Cerebellar nuclear complex (tissue), 1 donor: ENCODE data around the gene BHMT2.

Source experiments
- DNase-seq, 2 experiments: peaks; one replicate each; lab custom pipeline; 2025; lab: John Stamatoyannopoulos, UW

Gene BHMT2

DNA sequence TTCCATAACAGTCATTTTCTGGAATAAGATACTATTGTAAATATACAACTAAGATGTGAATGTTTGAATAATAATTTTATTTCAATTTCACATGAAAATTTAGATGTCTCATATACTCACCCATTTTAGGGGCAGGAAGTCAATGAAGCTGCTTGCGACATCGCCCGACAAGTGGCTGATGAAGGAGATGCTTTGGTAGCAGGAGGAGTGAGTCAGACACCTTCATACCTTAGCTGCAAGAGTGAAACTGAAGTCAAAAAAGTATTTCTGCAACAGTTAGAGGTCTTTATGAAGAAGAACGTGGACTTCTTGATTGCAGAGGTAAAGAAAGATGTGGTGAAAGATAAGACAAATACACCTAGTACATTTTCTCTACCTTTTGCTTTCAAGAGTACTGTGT lies 50.7 kb downstream of the BHMT2 start:
- no peak for DNase-seq

DNA sequence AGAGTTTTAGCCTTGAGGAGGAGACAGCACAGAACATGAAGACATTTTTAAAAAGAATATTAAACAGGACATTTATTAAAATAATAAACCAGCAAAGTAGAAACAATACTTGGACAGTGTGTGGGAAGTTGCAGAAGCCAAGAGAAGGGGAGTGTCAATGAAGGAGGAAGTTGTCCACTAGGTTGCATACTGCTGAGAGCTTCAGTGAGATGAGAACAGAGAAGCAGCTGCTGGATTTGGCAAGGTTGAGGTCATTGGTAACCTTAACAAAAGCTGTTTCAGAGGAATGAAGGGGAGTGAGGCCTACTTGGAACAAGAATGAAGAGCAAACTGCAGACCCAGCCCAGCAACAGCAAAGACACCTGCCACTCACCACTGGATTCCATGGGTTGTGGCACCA lies 53.4 kb downstream of the BHMT2 start:
- DNase-seq, result no peak

DNA sequence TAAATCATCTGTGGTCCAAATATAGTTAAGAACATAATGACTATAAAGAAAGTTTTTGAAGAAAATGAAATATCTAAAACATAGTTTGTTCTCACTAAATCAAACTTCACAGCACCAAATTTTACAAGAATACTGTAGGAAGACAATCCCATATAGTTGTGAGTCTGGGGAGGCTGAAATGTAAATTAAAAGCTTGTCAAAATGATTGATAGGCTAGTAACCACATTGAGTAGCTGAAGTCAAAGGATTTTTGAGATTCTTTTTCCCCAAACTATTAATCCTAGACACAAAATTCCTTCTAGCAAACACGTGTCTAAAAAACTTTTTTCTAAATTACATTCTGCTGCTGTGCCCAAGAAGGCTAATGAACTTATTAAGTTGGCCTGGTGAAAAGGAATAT lies 55.0 kb downstream of the BHMT2 start:
- DNase-seq, result no peak

DNA sequence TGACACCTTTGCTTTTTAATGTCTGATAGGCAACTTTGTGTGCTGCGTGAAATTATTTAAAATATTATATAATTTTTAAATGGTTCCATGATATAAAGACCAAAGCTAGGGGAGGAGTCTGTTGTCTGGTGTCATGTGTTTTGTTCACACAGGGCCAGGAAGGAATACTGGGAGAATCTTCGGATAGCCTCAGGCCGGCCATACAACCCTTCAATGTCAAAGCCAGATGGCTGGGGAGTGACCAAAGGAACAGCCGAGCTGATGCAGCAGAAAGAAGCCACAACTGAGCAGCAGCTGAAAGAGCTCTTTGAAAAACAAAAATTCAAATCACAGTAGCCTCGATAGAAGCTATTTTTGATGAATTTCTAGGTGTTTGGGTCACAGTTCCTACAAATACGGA lies 61.2 kb downstream of the BHMT2 start:
- DNase-seq, result no peak

DNA sequence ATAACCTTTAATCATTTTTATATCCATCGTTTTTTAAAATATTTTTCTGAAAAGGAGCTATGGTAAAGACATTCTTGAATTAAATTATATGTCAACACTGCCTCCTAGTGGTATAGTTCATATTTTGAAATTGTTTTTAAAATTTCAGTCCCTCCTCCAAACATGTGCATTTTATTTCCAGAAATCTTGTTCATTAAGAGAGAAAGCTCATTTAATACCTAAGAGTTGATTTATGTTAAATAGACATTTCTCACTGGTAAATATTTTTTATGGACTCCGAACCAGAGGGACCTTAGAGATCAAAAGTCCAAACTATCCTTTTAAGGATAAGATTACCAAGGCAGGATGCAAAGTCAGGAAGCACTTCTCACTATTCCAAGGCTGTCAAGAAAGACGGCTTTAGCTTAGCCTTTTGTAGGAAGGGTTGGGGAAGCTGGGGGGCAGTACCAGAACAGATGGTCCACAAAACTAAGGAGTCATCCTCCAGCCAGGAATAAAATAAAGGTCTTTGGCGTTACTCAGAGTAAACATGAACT lies 63.6 kb downstream of the BHMT2 start:
- DNase-seq, result no peak

DNA sequence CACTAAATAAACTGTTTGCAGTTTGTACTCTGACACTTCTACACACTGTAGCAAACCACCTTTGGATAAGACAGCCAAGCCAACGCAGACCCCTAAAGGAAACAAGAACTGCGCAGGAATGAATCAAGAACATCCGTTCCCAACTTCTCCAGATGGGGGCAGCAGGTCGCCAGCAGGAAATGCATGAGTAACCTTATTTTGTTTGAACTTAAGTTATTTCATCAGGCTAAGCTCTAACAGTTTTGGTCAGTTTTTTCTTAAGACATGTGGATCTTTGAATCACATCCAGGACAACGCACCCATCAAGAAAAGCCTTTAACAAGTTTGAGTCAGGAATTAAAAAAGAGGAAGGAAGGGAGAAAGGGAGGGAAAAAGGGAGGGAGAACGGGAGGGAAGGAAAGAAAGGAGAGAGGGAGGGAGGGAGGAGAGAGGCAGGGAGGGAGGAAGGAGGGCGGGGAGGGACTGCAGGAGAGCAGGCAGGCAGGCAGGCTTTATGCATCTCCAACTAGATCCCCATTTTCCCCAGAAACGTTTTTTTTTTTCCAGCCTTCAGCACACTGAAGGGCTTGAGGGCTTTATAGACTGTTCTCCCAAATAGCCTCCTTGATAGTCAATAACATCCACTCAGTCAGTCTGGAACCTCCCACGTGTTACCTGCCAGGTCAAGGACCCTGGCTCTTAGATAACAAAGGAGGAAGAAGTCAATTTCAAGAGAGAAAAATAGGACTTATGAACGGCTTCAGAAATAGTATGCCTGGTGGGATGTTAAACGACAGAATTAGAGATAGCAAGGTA lies 64.3 kb downstream of the BHMT2 start:
- DNase-seq, result peak in 1 of 2 experiments; percentile 16

DNA sequence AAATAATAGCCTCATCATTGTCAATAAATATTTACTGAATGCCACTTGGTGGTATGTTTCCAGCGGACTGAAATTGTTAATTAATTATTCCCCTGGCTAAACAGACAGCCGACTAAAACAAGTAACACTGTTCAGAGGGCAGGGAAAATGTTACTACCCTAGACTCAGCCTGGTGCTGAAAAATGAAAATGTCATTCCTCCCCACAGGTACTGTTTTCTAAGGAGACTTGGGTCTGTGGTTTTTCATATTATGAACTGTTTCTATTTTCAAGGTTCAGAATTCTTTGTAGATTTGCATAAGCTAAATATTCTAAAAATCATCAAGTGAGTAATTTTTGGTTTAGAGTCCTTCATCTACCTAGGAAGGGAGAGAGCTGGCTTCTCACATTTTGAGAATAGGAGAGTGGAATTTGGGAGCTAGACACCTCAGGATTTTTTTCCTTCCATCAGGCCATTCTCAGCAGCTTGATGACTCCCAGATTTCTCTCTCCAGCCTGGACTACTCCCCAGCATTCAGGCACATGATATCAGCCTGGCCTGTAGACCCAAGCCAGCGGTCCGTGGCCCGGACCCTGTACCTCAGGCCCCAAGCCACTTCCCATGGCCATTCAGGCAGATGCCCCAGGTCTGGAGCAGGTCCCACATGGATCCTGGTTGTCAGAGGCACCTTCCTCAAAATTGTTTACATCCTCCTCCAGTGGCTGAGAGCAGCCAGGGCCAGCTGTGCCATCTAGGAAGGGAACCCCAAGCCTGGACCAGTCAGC lies 66.4 kb downstream of the BHMT2 start:
- no peak for DNase-seq

DNA sequence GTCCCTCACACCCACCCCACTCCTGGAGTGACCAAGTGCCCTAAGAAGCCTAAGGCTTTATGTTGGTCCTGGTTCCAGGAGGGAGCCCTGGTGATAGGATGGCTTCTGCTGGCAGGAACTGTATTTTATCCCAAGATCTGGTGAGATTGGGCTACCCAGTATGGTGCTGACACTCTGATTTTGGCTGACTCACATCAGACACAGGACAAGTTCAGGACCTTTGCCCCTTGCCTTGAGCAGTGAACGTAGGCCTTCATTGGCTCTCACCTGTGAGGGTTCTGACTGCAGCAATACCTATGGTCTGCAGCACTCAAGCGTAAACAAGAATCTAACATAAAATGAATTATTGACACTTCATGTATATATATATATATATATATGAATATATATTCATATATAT lies 67.1 kb downstream of the BHMT2 start:
- no peak for DNase-seq
